CD4-positive, alpha-beta memory T cell (primary cell): ENCODE data around the gene FMOD. TPM values are rescaled to one million over a fixed set of nuclear protein-coding genes. Genes with fewer than 3 reads are reported as not detected.
A peak's percentile ranks its signal among the peaks of the same experiment; 100 is the strongest.

Source experiments
- CTCF ChIA-PET: fragments of 350-600 bp; sonication (Branson Sonifier 250); formaldehyde crosslinking; loops from one replicate; lab custom pipeline; 2021; ENCODE audit warnings: inconsistent platforms; ENCODE audit not compliant: partially characterized antibody; lab: Charles Lee
- POLR2A ChIA-PET: fragments of 350-600 bp; sonication (Branson Sonifier 250); formaldehyde crosslinking; loops from one replicate; lab custom pipeline; 2021; ENCODE audit not compliant: partially characterized antibody; lab: Charles Lee
- DNase-seq, 5 donors: peaks; one replicate each; pipeline versions ENCODE4 v3.0.0 to v3.0.0-alpha.2; 2020 to 2022; ENCODE audit warnings: mixed read lengths in 1 of 5
- H3K27ac ChIP-seq: one replicate; pipeline ENCODE4 v1.7.0; 2013; ENCODE audit warnings: low read depth, low read length
- H3K27me3 ChIP-seq: 2 replicates; pipeline ENCODE4 v1.7.0; 2013; ENCODE audit warnings: mild to moderate bottlenecking, low read length, moderate library complexity; ENCODE audit not compliant: insufficient read depth
- H3K36me3 ChIP-seq: 2 replicates; pipeline ENCODE4 v1.7.0; 2013; ENCODE audit warnings: mild to moderate bottlenecking, low read length, moderate library complexity; ENCODE audit not compliant: insufficient read depth
- H3K4me1 ChIP-seq: 2 replicates; pipeline ENCODE4 v1.7.0; 2013; ENCODE audit warnings: mild to moderate bottlenecking, low read length, moderate library complexity; ENCODE audit not compliant: insufficient read depth
- H3K4me3 ChIP-seq, 2 donors: one replicate each; pipeline ENCODE4 v1.7.0; 2013; ENCODE audit warnings: low read length in 2 of 2, mild to moderate bottlenecking in 1 of 2
- H3K9me3 ChIP-seq, 2 donors: one replicate each; pipeline ENCODE4 v1.7.0; 2013; ENCODE audit warnings: low read length in 2 of 2, control low read depth in 1 of 2; ENCODE audit not compliant: control insufficient read depth in 1 of 2
- H3K27ac Mint-ChIP-seq, 7 donors: one replicate each; pipeline ENCODE4 v1.8.0; 2020 to 2021; ENCODE audit warnings: mixed read lengths in 7 of 7, mild to moderate bottlenecking in 6 of 7, inconsistent platforms in 3 of 7, moderate library complexity in 3 of 7
- H3K27me3 Mint-ChIP-seq, 2 donors: one replicate each; pipeline ENCODE4 v1.8.0; 2020 to 2021; ENCODE audit warnings: mixed read lengths in 2 of 2
- H3K36me3 Mint-ChIP-seq, 2 donors: one replicate each; pipeline ENCODE4 v1.8.0; 2020 to 2021; ENCODE audit warnings: mixed read lengths in 2 of 2, inconsistent platforms in 1 of 2, mild to moderate bottlenecking in 1 of 2
- H3K4me1 Mint-ChIP-seq, 4 donors: one replicate each; pipeline ENCODE4 v1.8.0; 2020 to 2021; ENCODE audit warnings: mixed read lengths in 4 of 4, mild to moderate bottlenecking in 1 of 4
- H3K4me3 Mint-ChIP-seq, 8 donors: one replicate each; pipeline ENCODE4 v1.8.0; 2020 to 2021; ENCODE audit warnings: mixed read lengths in 8 of 8, mild to moderate bottlenecking in 7 of 8, moderate library complexity in 6 of 8, inconsistent platforms in 3 of 8
- H3K9me3 Mint-ChIP-seq, 8 donors: one replicate each; pipeline ENCODE4 v1.8.0; 2020 to 2021; ENCODE audit warnings: mixed read lengths in 8 of 8, mild to moderate bottlenecking in 5 of 8, inconsistent platforms in 3 of 8, moderate library complexity in 1 of 8
- intact Hi-C: fragments of 100-400 bp; cut with micrococcal nuclease; formaldehyde crosslinking; loops from one replicate; pipeline ENCODE4 v1.15.1; 2023
- polyA plus RNA-seq, 2 donors: library from polyadenylated mRNA; unstranded; fragments of 300-500 nt; fragmentation: Illumina TruSeq; gene quantifications; one replicate each; pipeline ENCODE4 v1.2.3, GENCODE V29; 2021
- total RNA-seq, 2 experiments: library from RNA; stranded (reverse); gene quantifications; one replicate each; pipeline ENCODE4 v1.2.3, GENCODE V29; 2021

FMOD gene
- total and polyA plus RNA-seq, 4 experiments from 2014 or later, result not detected

DNA sequence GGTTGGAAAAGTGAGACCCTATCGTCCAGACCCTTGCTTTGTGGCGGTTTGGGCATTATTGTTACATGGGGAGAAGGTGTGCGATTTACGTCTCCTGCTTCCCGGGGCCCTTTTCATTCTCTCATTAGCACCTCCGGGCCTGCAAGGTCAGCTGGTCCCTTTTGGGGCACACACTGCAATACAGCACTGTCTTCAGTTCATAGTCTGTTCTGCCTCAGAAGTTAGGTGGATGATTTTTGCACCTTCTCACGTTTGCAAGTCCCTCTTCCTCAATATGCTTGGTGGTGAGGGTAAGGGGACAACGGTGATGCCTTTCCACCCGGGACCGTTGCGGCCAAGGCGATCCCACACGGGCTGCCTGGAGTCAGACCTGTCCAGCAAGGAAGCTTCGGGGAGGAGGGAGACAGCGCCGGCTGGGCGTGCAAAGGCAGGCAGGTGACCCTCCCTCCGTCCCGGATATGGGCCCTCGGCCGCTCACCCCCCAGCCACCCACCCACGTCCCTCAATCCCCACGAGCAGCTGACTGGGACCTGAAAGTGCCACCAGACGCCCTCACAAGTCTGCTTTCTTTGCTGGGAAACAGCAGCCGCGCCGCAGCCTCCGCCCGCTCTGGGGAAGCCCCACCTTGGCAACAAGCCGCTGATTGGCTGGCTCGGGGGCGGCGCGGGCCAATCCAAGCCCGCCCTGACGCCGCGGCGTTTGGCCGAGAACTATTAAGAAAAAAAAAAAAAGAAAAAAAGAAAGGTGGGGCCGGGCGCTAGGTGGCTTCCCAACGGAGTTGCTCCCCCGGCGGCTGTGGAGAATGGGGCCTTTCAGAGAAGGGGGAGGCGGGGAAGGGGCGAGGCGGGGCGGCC, 23.9 kb downstream of the FMOD start:
- H3K9me3 ChIP-seq, result no peaks in the 10 kb centered on the region
- H3K27ac ChIP-seq, result peak overlapping the region; percentile 97
- no peaks in the 10 kb centered on the region for H3K27me3 ChIP-seq
- H3K4me1 ChIP-seq, result peaks cover 64% of the 10 kb centered on the region
- CTCF ChIA-PET, result interaction anchor here (1.5 to 9.5 kb wide), 6 partner anchors 10 to 54 kb away, joined by 4 to 320 read pairs (median 157); partner anchors contain the start of gene BTG2
- DNase-seq, result peak; percentile 95 to 96 (median 95)
- peak overlapping the region; percentile 15 to 64 for H3K4me3 ChIP-seq
- Mint-ChIP-seq H3K27ac (peak overlapping the region; percentile 91 to 99 (median 98)), H3K36me3 (peaks cover 0 to 1% of the 10 kb centered on the region in 2 donors), H3K4me3 (peak overlapping the region; percentile 79 to 91 (median 86)), H3K4me1 (peaks cover 49 to 73% (median 60%) of the 10 kb centered on the region in 4 donors), H3K9me3 (no peaks in the 10 kb centered on the region), H3K27me3 (no peaks in the 10 kb centered on the region)
- intact Hi-C loops, result loop anchor here (1.0 to 5.0 kb wide), 6 partner anchors 13 to 440 kb away; partner anchors contain the start of genes BTG2 and LAX1
- POLR2A ChIA-PET, result interaction anchor here (1.0 to 9.5 kb wide), 10 partner anchors 11 to 438 kb away, joined by 3 to 1407 read pairs (median 16); partner anchors contain the start of genes BTG2 and LAX1
- H3K36me3 ChIP-seq, result no peaks in the 10 kb centered on the region

DNA sequence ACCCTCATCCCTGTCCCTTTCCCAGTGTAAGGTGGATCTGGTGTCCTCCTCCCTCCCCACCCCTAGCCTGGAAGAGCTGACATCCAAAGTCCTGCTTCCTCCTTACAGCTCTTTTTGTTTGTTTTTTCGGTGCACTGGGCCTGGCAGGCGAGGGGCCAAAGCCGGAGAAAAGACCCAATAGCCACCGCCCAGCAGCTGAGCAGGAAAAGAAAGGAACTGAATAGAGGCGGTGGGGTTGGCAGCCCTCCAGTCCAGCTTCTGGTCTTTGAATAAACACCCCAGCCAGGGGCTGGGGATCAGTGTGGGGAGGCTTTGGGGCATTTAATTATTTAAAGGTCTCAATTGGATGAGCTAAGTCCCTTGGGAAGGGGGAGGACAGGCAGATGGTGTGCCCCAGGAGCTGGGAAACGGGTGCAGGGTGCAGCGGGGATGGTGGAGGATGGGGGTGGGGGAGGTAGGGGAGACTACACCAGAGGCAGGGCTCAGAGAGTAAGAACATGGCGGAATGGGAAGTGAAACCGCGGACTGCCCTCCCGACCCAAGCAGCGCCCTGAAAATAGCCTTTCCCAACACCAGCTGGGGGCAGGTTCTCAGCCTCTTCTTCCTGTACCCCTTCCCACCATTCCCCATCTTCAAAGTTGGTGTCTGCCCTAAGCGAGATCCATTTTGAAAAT, 25.4 kb downstream of the FMOD start:
- Histone ChIP-seq H3K36me3 (no peaks in the 10 kb centered on the region), H3K4me3 (peak overlapping the region in 1 of 2 donors; percentile 41), H3K4me1 (peaks cover 79% of the 10 kb centered on the region), H3K9me3 (no peaks in the 10 kb centered on the region), H3K27ac (peak overlapping the region; percentile 70), H3K27me3 (no peaks in the 10 kb centered on the region)
- peak overlapping the region; percentile 91 to 99 (median 98) for H3K27ac Mint-ChIP-seq
- peaks cover 0 to 3% of the 10 kb centered on the region in 2 donors for H3K36me3 Mint-ChIP-seq
- peak overlapping the region; percentile 45 to 93 (median 82) for H3K4me3 Mint-ChIP-seq
- H3K4me1 Mint-ChIP-seq, result peaks cover 63 to 88% (median 75%) of the 10 kb centered on the region in 4 donors
- POLR2A ChIA-PET, result interaction anchor here (0.6 to 9.5 kb wide), 11 partner anchors 13 to 439 kb away, joined by 3 to 1407 read pairs (median 9); partner anchors contain the start of genes BTG2 and LAX1
- intact Hi-C loops, result loop anchor here (5.0 kb wide), 2 partner anchors 282 to 442 kb away; partner anchors contain the start of gene LAX1
- CTCF ChIA-PET, result interaction anchor here (2.9 to 9.5 kb wide), 6 partner anchors 8 to 162 kb away, joined by 10 to 320 read pairs (median 157); partner anchors contain the start of gene BTG2
- H3K9me3 Mint-ChIP-seq, result no peaks in the 10 kb centered on the region
- no peaks in the 10 kb centered on the region for H3K27me3 Mint-ChIP-seq
- DNase-seq, result peak in 1 of 5 donors; percentile 27

DNA sequence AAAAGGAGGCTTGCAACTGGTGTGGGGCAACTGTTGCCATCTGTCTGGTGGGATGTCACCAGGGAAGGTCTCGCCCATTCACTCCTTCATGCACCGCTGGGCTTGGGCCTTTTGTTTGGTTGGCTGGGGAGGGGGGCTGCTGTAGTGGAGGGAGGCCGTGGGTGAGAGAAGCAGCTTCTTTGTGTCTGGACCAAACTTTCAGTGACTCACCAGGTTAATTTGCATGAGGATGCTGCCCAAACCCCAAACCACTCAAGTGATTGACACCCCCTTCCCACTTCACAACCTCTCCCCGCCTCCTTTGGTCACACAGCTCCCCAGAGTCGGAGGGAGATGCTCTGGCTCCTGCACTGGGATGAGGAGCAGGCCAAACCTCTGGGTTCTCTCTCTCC, 25.9 kb downstream of the FMOD start:
- no peaks in the 10 kb centered on the region for H3K27me3 Mint-ChIP-seq
- H3K4me1 ChIP-seq, result peaks cover 84% of the 10 kb centered on the region
- no peaks in the 10 kb centered on the region for H3K9me3 Mint-ChIP-seq
- peak overlapping the region; percentile 91 to 99 (median 98) for H3K27ac Mint-ChIP-seq
- H3K4me3 Mint-ChIP-seq, result peak overlapping the region; percentile 45 to 93 (median 76)
- CTCF ChIA-PET, result interaction anchor here (2.9 to 9.5 kb wide), 5 partner anchors 12 to 162 kb away, joined by 10 to 320 read pairs (median 236); partner anchors contain the start of gene BTG2
- no peaks in the 10 kb centered on the region for H3K36me3 ChIP-seq
- no peaks in the 10 kb centered on the region for H3K9me3 ChIP-seq
- H3K4me3 ChIP-seq, result peak overlapping the region; percentile 19 to 41
- no peaks in the 10 kb centered on the region for H3K27me3 ChIP-seq
- peak overlapping the region; percentile 70 for H3K27ac ChIP-seq
- POLR2A ChIA-PET, result interaction anchor here (1.0 to 9.5 kb wide), 13 partner anchors 13 to 1182 kb away, joined by 3 to 1407 read pairs (median 5); partner anchors contain the start of genes BTG2, LAX1 and PIK3C2B
- peaks cover 0 to 3% of the 10 kb centered on the region in 2 donors for H3K36me3 Mint-ChIP-seq
- intact Hi-C loops, result loop anchor here (5.0 kb wide), 2 partner anchors 282 to 442 kb away; partner anchors contain the start of gene LAX1
- H3K4me1 Mint-ChIP-seq, result peaks cover 68 to 91% (median 79%) of the 10 kb centered on the region in 4 donors
- peak; percentile 47 to 86 (median 57) for DNase-seq

DNA sequence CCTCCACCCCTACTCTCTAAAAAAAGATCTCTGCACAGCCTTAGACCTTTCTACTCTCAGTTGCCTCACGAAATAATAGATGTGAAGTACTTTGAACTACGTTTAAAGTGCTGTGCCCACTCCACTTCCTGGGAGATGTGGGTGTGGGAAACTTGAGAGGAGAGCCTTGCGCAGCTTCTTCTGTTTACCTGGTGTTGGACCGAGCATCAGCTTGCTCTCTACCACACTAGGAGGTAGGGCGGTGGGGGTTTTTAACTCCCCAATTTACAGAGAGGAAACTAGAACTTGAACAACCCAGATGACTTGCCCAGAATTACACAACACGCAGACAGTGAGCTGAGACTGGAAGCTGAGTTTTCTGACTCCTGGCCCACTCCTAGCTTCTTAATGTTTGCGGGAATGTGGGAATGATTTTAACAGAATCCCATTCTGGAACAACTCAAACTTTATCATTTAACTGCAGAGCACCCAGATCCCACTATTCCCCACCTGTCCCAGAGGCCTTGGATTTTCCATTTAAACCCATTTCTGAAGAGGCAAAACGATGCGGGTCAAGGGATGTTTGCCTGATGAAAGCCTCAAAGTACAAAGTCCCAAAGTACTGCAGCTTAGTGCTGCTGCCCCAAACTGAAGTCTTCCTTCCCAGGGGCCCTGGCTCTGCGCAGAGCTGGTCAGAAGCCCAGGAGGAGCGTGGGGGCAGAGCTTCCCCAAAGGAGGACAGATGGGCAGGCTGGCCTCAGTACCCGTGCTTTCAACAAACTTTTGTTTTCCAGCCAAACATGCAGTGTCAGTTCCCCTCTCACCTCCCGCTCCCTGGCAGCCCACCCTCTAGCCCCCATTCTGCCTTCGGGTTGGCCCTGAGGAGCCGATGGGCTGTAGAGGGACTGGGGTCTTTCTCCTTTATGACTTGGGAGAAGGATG, 26.6 kb downstream of the FMOD start:
- Mint-ChIP-seq H3K27me3 (no peaks in the 10 kb centered on the region), H3K36me3 (peaks cover 0 to 3% of the 10 kb centered on the region in 2 donors), H3K9me3 (no peaks in the 10 kb centered on the region), H3K4me1 (peaks cover 72 to 95% (median 84%) of the 10 kb centered on the region in 4 donors), H3K27ac (peak overlapping the region; percentile 91 to 99 (median 98)), H3K4me3 (peak overlapping the region; percentile 73 to 93 (median 82))
- no peaks in the 10 kb centered on the region for H3K36me3 ChIP-seq
- peaks cover 91% of the 10 kb centered on the region for H3K4me1 ChIP-seq
- POLR2A ChIA-PET, result interaction anchor here (1.0 to 9.5 kb wide), 13 partner anchors 13 to 1183 kb away, joined by 3 to 1407 read pairs (median 5); partner anchors contain the start of genes BTG2, LAX1 and PIK3C2B
- intact Hi-C loops, result loop anchor here (5.0 kb wide), 3 partner anchors 283 to 443 kb away; partner anchors contain the start of genes ATP2B4 and LAX1
- peak overlapping the region; percentile 70 for H3K27ac ChIP-seq
- peak; percentile 74 to 88 (median 83) for DNase-seq
- CTCF ChIA-PET, result interaction anchor here (2.9 to 9.5 kb wide), 5 partner anchors 13 to 163 kb away, joined by 10 to 320 read pairs (median 236); partner anchors contain the start of gene BTG2
- no peaks in the 10 kb centered on the region for H3K27me3 ChIP-seq
- peak overlapping the region; percentile 19 to 41 for H3K4me3 ChIP-seq
- no peaks in the 10 kb centered on the region for H3K9me3 ChIP-seq

DNA sequence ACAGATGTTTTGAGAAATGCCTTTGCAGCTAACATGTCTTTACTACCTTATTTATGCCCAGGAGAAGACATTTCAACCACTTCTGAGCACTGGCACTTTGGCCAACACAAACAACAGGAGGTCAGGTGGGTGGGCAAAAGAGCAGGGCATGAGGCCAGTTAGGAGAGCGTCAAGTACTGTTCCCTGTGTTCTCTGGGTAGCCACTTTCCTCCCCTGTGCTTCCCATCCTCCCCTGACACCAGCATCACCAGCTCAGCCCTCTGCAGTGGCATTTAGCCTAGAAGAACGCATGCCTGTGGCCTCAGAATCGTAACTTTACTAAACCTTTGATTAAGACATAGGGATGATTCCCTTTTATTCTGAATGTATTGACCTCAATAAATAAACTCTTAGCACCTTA, 27.3 kb downstream of the FMOD start:
- H3K9me3 Mint-ChIP-seq, result no peaks in the 10 kb centered on the region
- H3K9me3 ChIP-seq, result no peaks in the 10 kb centered on the region
- DNase-seq, result no peak
- intact Hi-C loops, result loop anchor here (5.0 kb wide), 1 partner anchor 304 kb away; the partner anchor contains the start of gene ATP2B4
- H3K27ac ChIP-seq, result peak overlapping the region; percentile 70
- POLR2A ChIA-PET, result interaction anchor here (1.0 to 9.5 kb wide), 10 partner anchors 12 to 442 kb away, joined by 4 to 1407 read pairs (median 10); partner anchors contain the start of genes BTG2 and LAX1
- peak overlapping the region; percentile 91 to 99 (median 98) for H3K27ac Mint-ChIP-seq
- H3K27me3 Mint-ChIP-seq, result no peaks in the 10 kb centered on the region
- peaks cover 75 to 99% (median 88%) of the 10 kb centered on the region in 4 donors for H3K4me1 Mint-ChIP-seq
- CTCF ChIA-PET, result interaction anchor here (2.9 to 9.5 kb wide), 5 partner anchors 14 to 164 kb away, joined by 10 to 320 read pairs (median 236); partner anchors contain the start of gene BTG2
- H3K36me3 ChIP-seq, result no peaks in the 10 kb centered on the region
- H3K4me3 ChIP-seq, result peak overlapping the region in 1 of 2 donors; percentile 41
- peaks cover 97% of the 10 kb centered on the region for H3K4me1 ChIP-seq
- H3K36me3 Mint-ChIP-seq, result peaks cover 0 to 3% of the 10 kb centered on the region in 2 donors
- no peaks in the 10 kb centered on the region for H3K27me3 ChIP-seq
- peak overlapping the region; percentile 73 to 93 (median 82) for H3K4me3 Mint-ChIP-seq
